ENCODE data around the gene BLMH. TPM values are rescaled to one million over a fixed set of nuclear protein-coding genes. Genes with fewer than 3 reads are reported as not detected.

The BLMH gene
- polyA plus RNA-seq, 1 experiment, result 10.7 TPM

- peaks cover 8% of the 10 kb centered on the region for H3K27me3 ChIP-seq (ENCODE audit: control insufficient read depth, insufficient read depth, low read length)
- H3K36me3 ChIP-seq (ENCODE audit: control insufficient read depth, insufficient read depth, low read length), result no peaks in the 10 kb centered on the region
- DNase-seq (ENCODE audit: low read depth), result no peak
- TF ChIP-seq CTCF (IDR thresholded peaks at IDR 0.05; ENCODE audit: insufficient read depth, low read depth, low read length), result no peak
- ChIA-PET POLR2A (no interaction called here), CTCF (interaction anchor here (1.7 kb wide), 1 partner anchor 147 kb away, joined by 3 read pairs; no protein-coding TSS in a partner anchor)
- no peak overlapping the region for H3K4me3 ChIP-seq (ENCODE audit: low read depth, low read length)
Observed at GRCh38 chr17:30241051-30241450, 50.7 kb downstream of the BLMH start.

- CTCF ChIA-PET, result interaction anchor here (1.3 to 1.7 kb wide), 2 partner anchors 21 to 146 kb away, joined by 3 to 5 read pairs; no protein-coding TSS in a partner anchor
- POLR2A ChIA-PET, result no interaction called here
- Histone ChIP-seq H3K36me3 (ENCODE audit: control insufficient read depth, insufficient read depth, low read length) (no peaks in the 10 kb centered on the region), H3K4me3 (ENCODE audit: low read depth, low read length) (no peak overlapping the region), H3K27me3 (ENCODE audit: control insufficient read depth, insufficient read depth, low read length) (peaks cover 15% of the 10 kb centered on the region)
- TF ChIP-seq CTCF (IDR thresholded peaks at IDR 0.05; ENCODE audit: insufficient read depth, low read depth, low read length), result no peak
- no peak for DNase-seq (ENCODE audit: low read depth)
Observed at GRCh38 chr17:30240177-30240576, 51.6 kb downstream of the BLMH start.

GRCh38 chr17:30239089-30239462, 52.7 kb downstream of the BLMH start:
- CTCF ChIA-PET, result interaction anchor here (1.3 kb wide), 1 partner anchor 20 kb away, joined by 5 read pairs; no protein-coding TSS in a partner anchor
- peaks cover 23% of the 10 kb centered on the region for H3K27me3 ChIP-seq (ENCODE audit: control insufficient read depth, insufficient read depth, low read length)
- no peak for DNase-seq (ENCODE audit: low read depth)
- POLR2A ChIA-PET, result no interaction called here
- TF ChIP-seq CTCF (IDR thresholded peaks at IDR 0.05; ENCODE audit: insufficient read depth, low read depth, low read length), result no peak
- H3K4me3 ChIP-seq (ENCODE audit: low read depth, low read length), result no peak overlapping the region
- H3K36me3 ChIP-seq (ENCODE audit: control insufficient read depth, insufficient read depth, low read length), result no peaks in the 10 kb centered on the region

- CTCF ChIA-PET, result no interaction called here
Observed at GRCh38 chr17:30238387-30239088, 53.2 kb downstream of the BLMH start.

GRCh38 chr17:30238003-30238344, 53.8 kb downstream of the BLMH start:
- CTCF ChIA-PET, result no interaction called here
- no peak for TF ChIP-seq CTCF (IDR thresholded peaks at IDR 0.05; ENCODE audit: insufficient read depth, low read depth, low read length)
- Histone ChIP-seq H3K4me3 (ENCODE audit: low read depth, low read length) (no peak overlapping the region), H3K36me3 (ENCODE audit: control insufficient read depth, insufficient read depth, low read length) (no peaks in the 10 kb centered on the region), H3K27me3 (ENCODE audit: control insufficient read depth, insufficient read depth, low read length) (peaks cover 28% of the 10 kb centered on the region)
- DNase-seq (ENCODE audit: low read depth), result no peak
- POLR2A ChIA-PET, result no interaction called here

More at GRCh38 chr17:30238387-30239088, 53.2 kb downstream of the BLMH start:
- no peak for TF ChIP-seq CTCF (IDR thresholded peaks at IDR 0.05; ENCODE audit: insufficient read depth, low read depth, low read length)
- no peak for DNase-seq (ENCODE audit: low read depth)
- Histone ChIP-seq H3K4me3 (ENCODE audit: low read depth, low read length) (no peak overlapping the region), H3K36me3 (ENCODE audit: control insufficient read depth, insufficient read depth, low read length) (no peaks in the 10 kb centered on the region), H3K27me3 (ENCODE audit: control insufficient read depth, insufficient read depth, low read length) (peaks cover 25% of the 10 kb centered on the region)
- POLR2A ChIA-PET, result no interaction called here
